HCEC 1CT (cell line): Measurements from ENCODE around the gene CHST9.
"Not testable (repeated sequence)": the region's sequence is repeated elsewhere in the genome, so short reads cannot be mapped to it uniquely, and the experiment has no call there.

Experiments
- DNase-seq: peaks from one replicate; pipeline ENCODE4 v3.0.0-alpha.2; 2017

Gene CHST9

GRCh38 chr18:27171993-27172392, 13.1 kb downstream of the CHST9 start:
- DNase-seq: no peak

- no peak for DNase-seq
Observed at GRCh38 chr18:27165412-27165811, 19.7 kb downstream of the CHST9 start.

GRCh38 chr18:27164905-27165304, 20.2 kb downstream of the CHST9 start:
- DNase-seq: no peak

- DNase-seq: not testable (repeated sequence)
Observed at GRCh38 chr18:27163197-27163716, 21.9 kb downstream of the CHST9 start.

- DNase-seq: not testable (repeated sequence)
Observed at GRCh38 chr18:27149240-27149639, 35.9 kb downstream of the CHST9 start.

GRCh38 chr18:27144672-27145071, 40.4 kb downstream of the CHST9 start:
- DNase-seq: no peak

GRCh38 chr18:27143580-27144287, 41.4 kb downstream of the CHST9 start:
- no peak for DNase-seq

- DNase-seq: no peak
Observed at GRCh38 chr18:27142891-27143290, 42.2 kb downstream of the CHST9 start.

- no peak for DNase-seq
Observed at GRCh38 chr18:27141876-27142275, 43.2 kb downstream of the CHST9 start.

GRCh38 chr18:27138079-27138478, 47.0 kb downstream of the CHST9 start:
- no peak for DNase-seq

- DNase-seq: no peak
Observed at GRCh38 chr18:27136208-27136535, 48.9 kb downstream of the CHST9 start.

- DNase-seq: no peak
Observed at GRCh38 chr18:27135504-27136207, 49.5 kb downstream of the CHST9 start.

GRCh38 chr18:27130065-27130630, 55.0 kb downstream of the CHST9 start:
- no peak for DNase-seq

- no peak for DNase-seq
Observed at GRCh38 chr18:27124196-27124595, 60.9 kb downstream of the CHST9 start.

GRCh38 chr18:27121108-27121507, 64.0 kb downstream of the CHST9 start:
- DNase-seq: no peak

GRCh38 chr18:27120246-27120645, 64.9 kb downstream of the CHST9 start:
- DNase-seq: no peak

GRCh38 chr18:27118973-27119372, 66.1 kb downstream of the CHST9 start:
- DNase-seq: no peak

GRCh38 chr18:27114842-27115241, 70.3 kb downstream of the CHST9 start:
- no peak for DNase-seq

GRCh38 chr18:27113358-27113757, 71.8 kb downstream of the CHST9 start:
- no peak for DNase-seq

GRCh38 chr18:27110319-27110718, 74.8 kb downstream of the CHST9 start:
- no peak for DNase-seq

GRCh38 chr18:27109451-27109850, 75.7 kb downstream of the CHST9 start:
- DNase-seq: no peak

- no peak for DNase-seq
Observed at GRCh38 chr18:27108842-27109241, 76.3 kb downstream of the CHST9 start.

GRCh38 chr18:27104743-27105142, 80.4 kb downstream of the CHST9 start:
- no peak for DNase-seq

GRCh38 chr18:27094621-27095020, 90.5 kb downstream of the CHST9 start:
- DNase-seq: no peak
